GM21447 (cell line): ENCODE measurements around the gene ARHGAP10.
"Not testable (repeated sequence)": the region's sequence is repeated elsewhere in the genome, so short reads cannot be mapped to it uniquely, and the experiment has no call there.

Experiments used
- ATAC-seq: cut with Tn5 transposase; IDR thresholded peaks from one replicate; pipeline ENCODE4 v1.9.1; 2021; ENCODE audit not compliant: unreplicated experiment

Gene ARHGAP10

GRCh38 chr4:148081267-148081666 is 349.4 kb downstream of the ARHGAP10 start:
- ATAC-seq, result no peak

DNA sequence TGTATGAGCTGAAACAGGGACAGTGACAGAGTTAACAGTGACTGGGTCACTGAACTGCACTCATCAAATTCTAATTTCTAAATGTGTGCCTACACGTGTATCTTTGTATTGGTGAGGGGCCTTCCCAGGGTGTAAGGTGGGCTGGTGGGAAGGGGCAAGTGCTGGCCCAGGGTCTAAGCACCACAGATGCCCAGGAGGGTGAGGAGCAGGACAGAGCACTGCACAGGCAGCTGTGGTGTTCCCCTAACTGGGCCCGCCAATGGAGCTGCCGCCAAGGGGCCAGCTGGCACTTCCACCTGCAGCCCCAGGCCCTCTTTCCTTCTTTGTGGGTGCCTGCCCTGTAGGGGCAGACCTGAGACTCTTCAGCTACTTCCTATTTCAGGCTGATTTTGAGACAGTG is 349.9 kb downstream of the ARHGAP10 start:
- ATAC-seq, result no peak

DNA sequence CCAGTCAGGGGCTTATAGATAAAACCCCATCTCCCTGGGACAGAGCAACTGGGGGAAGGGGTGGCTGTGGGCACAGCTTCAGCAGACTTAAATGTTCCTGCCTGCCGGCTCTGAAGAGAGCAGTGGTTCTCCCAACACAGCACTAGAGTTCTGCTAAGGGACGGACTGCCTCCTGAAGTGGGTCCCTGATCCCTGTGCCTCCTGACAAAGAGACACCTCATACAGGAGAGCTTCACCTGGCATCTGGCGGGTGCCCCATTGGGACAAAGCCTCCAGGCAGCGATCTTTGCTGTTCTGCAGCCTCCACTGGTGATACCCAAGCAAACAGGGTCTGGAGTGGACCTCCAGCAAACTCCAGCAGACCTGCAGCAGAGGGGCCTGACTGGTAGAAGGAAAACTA is 351.2 kb downstream of the ARHGAP10 start:
- not testable (repeated sequence) for ATAC-seq

- no peak for ATAC-seq
These were observed 357.7 kb downstream of the ARHGAP10 start for GRCh38 chr4:148089624-148090023.

DNA sequence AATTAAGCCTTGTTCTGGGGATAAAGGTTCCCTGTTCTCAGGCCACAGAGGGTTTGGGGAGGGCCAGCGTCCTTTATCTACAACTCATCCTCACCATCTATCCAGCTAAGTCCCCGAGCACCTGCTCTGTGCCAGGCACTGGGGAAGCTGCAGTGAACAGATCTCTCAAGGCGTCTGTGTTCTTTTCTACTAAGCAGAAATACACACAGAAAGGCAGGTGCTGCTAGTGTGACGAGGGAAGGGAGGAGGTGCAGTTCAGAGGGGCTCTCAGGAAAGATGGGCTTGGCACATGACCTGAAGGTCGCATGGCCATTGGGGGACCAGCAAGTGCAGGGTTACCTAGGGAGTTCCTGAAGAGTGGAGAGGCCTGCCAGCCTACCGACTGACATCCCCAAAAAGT is 358.1 kb downstream of the ARHGAP10 start:
- ATAC-seq, result no peak

GRCh38 chr4:148090503-148091476 is 358.9 kb downstream of the ARHGAP10 start:
- ATAC-seq, result no peak

- no peak for ATAC-seq
These were observed 360.0 kb downstream of the ARHGAP10 start for GRCh38 chr4:148091896-148092295.

GRCh38 chr4:148092316-148093014 is 360.6 kb downstream of the ARHGAP10 start:
- ATAC-seq, result no peak

GRCh38 chr4:148093065-148093464 is 361.2 kb downstream of the ARHGAP10 start:
- ATAC-seq, result no peak

- no peak for ATAC-seq
These were observed 362.3 kb downstream of the ARHGAP10 start for GRCh38 chr4:148094149-148094548.

DNA sequence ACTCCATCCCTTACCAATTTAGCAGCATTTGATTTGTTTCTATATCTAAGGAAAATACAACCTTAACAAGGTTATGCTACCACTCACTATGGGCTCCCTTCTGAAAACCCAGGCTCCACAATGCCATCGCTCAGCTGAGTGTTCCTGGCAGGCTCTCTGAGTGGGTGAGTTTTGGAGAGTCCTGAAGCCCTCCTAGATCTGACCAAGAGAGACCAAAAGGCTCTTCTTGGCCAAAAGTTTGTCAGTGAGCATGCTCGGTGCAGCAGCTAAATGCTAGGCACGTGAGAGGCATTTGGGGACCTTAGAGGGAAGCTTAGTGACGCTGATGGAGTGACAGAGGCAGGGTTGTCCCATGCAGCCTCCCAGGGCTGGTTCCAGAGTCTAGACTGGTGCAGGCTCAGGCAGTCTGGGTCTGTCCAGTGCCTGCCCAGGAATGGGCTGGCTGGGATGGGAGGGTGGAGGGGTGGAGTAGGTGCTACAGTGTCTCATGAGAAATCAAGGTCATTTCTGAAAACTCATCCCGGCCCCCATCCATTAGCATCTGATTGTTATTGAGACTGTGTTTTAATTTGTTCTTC is 363.5 kb downstream of the ARHGAP10 start:
- ATAC-seq, result no peak

DNA sequence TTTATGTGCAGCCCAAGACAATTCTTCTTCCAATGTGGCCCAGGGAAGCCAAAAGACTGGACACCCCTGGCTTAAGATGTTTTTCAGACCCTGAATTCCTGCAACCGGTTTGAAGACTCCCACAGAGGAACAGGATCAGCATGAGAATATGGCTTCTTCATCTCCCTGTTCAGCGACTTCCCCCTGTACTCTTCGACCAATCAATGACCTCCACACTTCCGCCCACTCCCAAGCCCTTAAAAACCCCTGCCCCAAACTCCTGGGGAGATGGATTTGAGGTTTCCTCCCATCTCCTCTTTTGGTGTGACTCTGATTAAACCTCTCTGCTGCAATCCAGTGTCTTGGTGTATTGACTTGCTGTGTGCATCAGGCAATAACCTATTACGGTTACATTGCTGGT is 365.9 kb downstream of the ARHGAP10 start:
- ATAC-seq, result no peak

DNA sequence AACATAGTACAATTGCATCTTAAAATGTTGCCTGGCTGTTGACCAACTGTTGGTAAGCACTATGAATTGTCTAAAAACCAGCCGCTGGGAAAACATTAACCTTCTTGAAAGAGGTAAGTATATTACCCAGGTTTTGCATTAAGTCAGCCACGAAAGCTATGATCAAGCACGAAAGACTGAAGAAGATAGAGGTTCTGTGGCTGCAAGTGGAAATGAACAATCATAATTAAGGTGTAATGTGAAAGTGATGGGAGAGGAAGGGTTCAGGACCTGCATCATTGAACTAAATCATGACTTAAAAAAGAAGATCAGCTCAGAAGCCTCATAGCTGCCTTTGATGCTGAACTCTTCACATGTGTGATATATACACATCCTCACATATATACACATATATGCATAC is 369.3 kb downstream of the ARHGAP10 start:
- no peak for ATAC-seq

- ATAC-seq, result no peak
These were observed 369.9 kb downstream of the ARHGAP10 start for GRCh38 chr4:148101790-148102189.

- no peak for ATAC-seq
These were observed 371.9 kb downstream of the ARHGAP10 start for GRCh38 chr4:148103597-148104355.

- ATAC-seq, result no peak
These were observed 376.9 kb downstream of the ARHGAP10 start for GRCh38 chr4:148108766-148109165.

DNA sequence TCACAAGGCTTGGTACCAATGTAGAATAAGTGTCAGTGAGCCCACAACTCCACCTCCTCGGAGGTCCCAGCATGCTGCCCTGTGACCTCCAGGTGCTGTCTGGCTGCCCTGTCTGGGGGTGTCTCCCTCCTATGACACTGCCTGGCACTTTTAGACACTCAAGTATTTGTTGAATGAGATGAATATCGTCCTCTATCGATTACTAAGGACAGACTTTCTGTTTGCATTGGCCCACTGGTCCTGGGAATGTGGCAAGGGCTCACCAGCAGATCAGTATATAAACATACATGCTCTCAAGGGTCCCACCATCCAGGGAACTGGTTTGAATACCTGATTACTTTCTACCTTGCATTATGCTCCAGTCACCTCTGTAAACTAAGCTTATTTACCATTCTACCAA is 377.3 kb downstream of the ARHGAP10 start:
- no peak for ATAC-seq

GRCh38 chr4:148110169-148110568 is 378.3 kb downstream of the ARHGAP10 start:
- no peak for ATAC-seq

DNA sequence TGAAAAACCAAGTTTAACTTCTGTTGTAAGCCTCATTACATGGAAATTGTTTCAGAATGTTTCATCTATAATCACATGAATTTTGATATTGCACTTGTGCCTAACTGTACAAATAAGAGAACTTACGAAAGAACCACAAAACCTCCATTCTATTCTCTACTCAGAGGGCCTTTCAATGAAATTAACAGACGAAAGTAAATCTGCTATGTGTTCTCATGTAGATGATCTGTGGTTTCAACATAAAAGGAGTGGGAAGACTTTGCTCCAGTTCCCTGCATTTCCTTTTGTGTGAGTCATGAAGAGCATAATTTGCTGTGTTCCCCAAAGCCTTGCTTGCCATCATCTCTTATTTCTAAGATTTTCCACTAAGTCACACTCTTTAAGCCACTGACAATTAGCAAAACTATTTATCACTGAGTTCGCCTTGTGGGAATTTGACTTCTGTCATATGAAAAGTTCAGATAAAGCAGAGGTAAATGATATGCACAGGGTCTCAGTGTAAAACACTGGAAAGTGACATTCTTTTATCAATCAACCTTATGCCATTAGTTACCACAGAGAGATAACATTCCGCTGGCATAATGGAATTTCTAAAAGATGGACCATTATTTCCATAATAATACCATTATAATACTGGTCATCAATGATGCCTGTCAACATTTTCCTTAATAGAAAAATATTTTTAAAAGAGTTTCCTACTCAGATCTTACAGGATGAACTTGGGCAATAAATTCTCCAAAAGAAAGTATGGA is 380.5 kb downstream of the ARHGAP10 start:
- no peak for ATAC-seq

GRCh38 chr4:148114436-148114835 is 382.5 kb downstream of the ARHGAP10 start:
- no peak for ATAC-seq
